ENCODE measurements around the gene PSD4.

Gene PSD4

GRCh38 chr2:113221846-113222245 is 48.1 kb downstream of the PSD4 start:
- no peak for DNase-seq (ENCODE audit: insufficient read length, low spot score)
- no peak for FAIRE-seq
- TF ChIP-seq SPI1 (IDR thresholded peaks at IDR 0.05; ENCODE audit: low read depth, low read length) = no peak
- TF ChIP-seq POU2F2 (IDR thresholded peaks at IDR 0.05; ENCODE audit: low read depth, low read length) = no peak
- TF ChIP-seq PAX5 (IDR thresholded peaks at IDR 0.05; ENCODE audit: insufficient read depth, low read length, severe bottlenecking) = no peak
- no peak for TF ChIP-seq TAF1 (IDR thresholded peaks at IDR 0.05; ENCODE audit: low read depth, low read length)
- TF ChIP-seq POLR2A (IDR thresholded peaks at IDR 0.05; ENCODE audit: low read depth, low read length) = no peak
- no peak for TF ChIP-seq POLR2AphosphoS5 (IDR thresholded peaks at IDR 0.05; ENCODE audit: low read depth, low read length)

- no peak for FAIRE-seq
Measured at GRCh38 chr2:113223813-113224212, 50.0 kb downstream of the PSD4 start.

GRCh38 chr2:113224647-113225236 is 51.0 kb downstream of the PSD4 start:
- TF ChIP-seq POLR2A (IDR thresholded peaks at IDR 0.05; ENCODE audit: low read depth, low read length) = no peak
- no peak for TF ChIP-seq POU2F2 (IDR thresholded peaks at IDR 0.05; ENCODE audit: low read depth, low read length)
- TF ChIP-seq SPI1 (IDR thresholded peaks at IDR 0.05; ENCODE audit: low read depth, low read length) = no peak
- TF ChIP-seq POLR2AphosphoS5 (IDR thresholded peaks at IDR 0.05; ENCODE audit: low read depth, low read length) = no peak
- TF ChIP-seq PAX5 (IDR thresholded peaks at IDR 0.05; ENCODE audit: insufficient read depth, low read length, severe bottlenecking) = no peak
- no peak for TF ChIP-seq TAF1 (IDR thresholded peaks at IDR 0.05; ENCODE audit: low read depth, low read length)
- no peak for DNase-seq (ENCODE audit: insufficient read length, low spot score)
- FAIRE-seq = no peak

More at GRCh38 chr2:113223813-113224212, 50.0 kb downstream of the PSD4 start:
- DNase-seq (ENCODE audit: insufficient read length, low spot score) = no peak
- TF ChIP-seq TAF1 (IDR thresholded peaks at IDR 0.05; ENCODE audit: low read depth, low read length) (no peak), SPI1 (IDR thresholded peaks at IDR 0.05; ENCODE audit: low read depth, low read length) (no peak), POLR2A (IDR thresholded peaks at IDR 0.05; ENCODE audit: low read depth, low read length) (no peak), POLR2AphosphoS5 (IDR thresholded peaks at IDR 0.05; ENCODE audit: low read depth, low read length) (no peak), POU2F2 (IDR thresholded peaks at IDR 0.05; ENCODE audit: low read depth, low read length) (no peak), PAX5 (IDR thresholded peaks at IDR 0.05; ENCODE audit: insufficient read depth, low read length, severe bottlenecking) (no peak)

- TF ChIP-seq SPI1 (IDR thresholded peaks at IDR 0.05; ENCODE audit: low read depth, low read length) = no peak
- no peak for TF ChIP-seq TAF1 (IDR thresholded peaks at IDR 0.05; ENCODE audit: low read depth, low read length)
- TF ChIP-seq PAX5 (IDR thresholded peaks at IDR 0.05; ENCODE audit: insufficient read depth, low read length, severe bottlenecking) = no peak
- no peak for TF ChIP-seq POLR2AphosphoS5 (IDR thresholded peaks at IDR 0.05; ENCODE audit: low read depth, low read length)
- no peak for TF ChIP-seq POU2F2 (IDR thresholded peaks at IDR 0.05; ENCODE audit: low read depth, low read length)
- no peak for TF ChIP-seq POLR2A (IDR thresholded peaks at IDR 0.05; ENCODE audit: low read depth, low read length)
- FAIRE-seq (no peak), DNase-seq (ENCODE audit: insufficient read length, low spot score) (no peak)
Measured at GRCh38 chr2:113225263-113226259, 51.8 kb downstream of the PSD4 start.

- no peak for FAIRE-seq
Measured at GRCh38 chr2:113226462-113226861, 52.7 kb downstream of the PSD4 start.

GRCh38 chr2:113227290-113227689 is 53.5 kb downstream of the PSD4 start:
- no peak for FAIRE-seq
- TF ChIP-seq TAF1 (IDR thresholded peaks at IDR 0.05; ENCODE audit: low read depth, low read length) (no peak), SPI1 (IDR thresholded peaks at IDR 0.05; ENCODE audit: low read depth, low read length) (no peak), POLR2A (IDR thresholded peaks at IDR 0.05; ENCODE audit: low read depth, low read length) (no peak), POU2F2 (IDR thresholded peaks at IDR 0.05; ENCODE audit: low read depth, low read length) (no peak), PAX5 (IDR thresholded peaks at IDR 0.05; ENCODE audit: insufficient read depth, low read length, severe bottlenecking) (no peak), POLR2AphosphoS5 (IDR thresholded peaks at IDR 0.05; ENCODE audit: low read depth, low read length) (no peak)
- DNase-seq (ENCODE audit: insufficient read length, low spot score) = no peak

More at GRCh38 chr2:113226462-113226861, 52.7 kb downstream of the PSD4 start:
- TF ChIP-seq PAX5 (IDR thresholded peaks at IDR 0.05; ENCODE audit: insufficient read depth, low read length, severe bottlenecking) = no peak
- TF ChIP-seq TAF1 (IDR thresholded peaks at IDR 0.05; ENCODE audit: low read depth, low read length) = no peak
- no peak for TF ChIP-seq SPI1 (IDR thresholded peaks at IDR 0.05; ENCODE audit: low read depth, low read length)
- no peak for TF ChIP-seq POLR2A (IDR thresholded peaks at IDR 0.05; ENCODE audit: low read depth, low read length)
- no peak for TF ChIP-seq POU2F2 (IDR thresholded peaks at IDR 0.05; ENCODE audit: low read depth, low read length)
- TF ChIP-seq POLR2AphosphoS5 (IDR thresholded peaks at IDR 0.05; ENCODE audit: low read depth, low read length) = no peak
- DNase-seq (ENCODE audit: insufficient read length, low spot score) = no peak

GRCh38 chr2:113227698-113228097 is 53.9 kb downstream of the PSD4 start:
- TF ChIP-seq PAX5 (IDR thresholded peaks at IDR 0.05; ENCODE audit: insufficient read depth, low read length, severe bottlenecking) (no peak), POU2F2 (IDR thresholded peaks at IDR 0.05; ENCODE audit: low read depth, low read length) (no peak), POLR2A (IDR thresholded peaks at IDR 0.05; ENCODE audit: low read depth, low read length) (no peak), TAF1 (IDR thresholded peaks at IDR 0.05; ENCODE audit: low read depth, low read length) (no peak), POLR2AphosphoS5 (IDR thresholded peaks at IDR 0.05; ENCODE audit: low read depth, low read length) (no peak), SPI1 (IDR thresholded peaks at IDR 0.05; ENCODE audit: low read depth, low read length) (no peak)
- FAIRE-seq = no peak
- DNase-seq (ENCODE audit: insufficient read length, low spot score) = no peak

GRCh38 chr2:113228351-113228750 is 54.6 kb downstream of the PSD4 start:
- DNase-seq (ENCODE audit: insufficient read length, low spot score) (no peak), FAIRE-seq (no peak)
- TF ChIP-seq TAF1 (IDR thresholded peaks at IDR 0.05; ENCODE audit: low read depth, low read length) (no peak), POLR2AphosphoS5 (IDR thresholded peaks at IDR 0.05; ENCODE audit: low read depth, low read length) (no peak), SPI1 (IDR thresholded peaks at IDR 0.05; ENCODE audit: low read depth, low read length) (no peak), POU2F2 (IDR thresholded peaks at IDR 0.05; ENCODE audit: low read depth, low read length) (no peak)
